SH-SY5Y (cell line): ENCODE measurements around the gene SLC25A10.

Source experiments
- GATA2 ChIP-seq: IDR thresholded peaks from 2 replicates; pipeline ENCODE4 v1.6.1; 2011; ENCODE audit warnings: mild to moderate bottlenecking, low read depth, low read length
- GATA3 ChIP-seq: IDR thresholded peaks from 2 replicates; pipeline ENCODE4 v1.6.1; 2011; ENCODE audit warnings: low read depth, mild to moderate bottlenecking, low read length, moderate library complexity

GRCh38 chr17:81734405-81735263 lies 22.6 kb downstream of the SLC25A10 start:
- TF ChIP-seq GATA2 (no peak), GATA3 (no peak)
